ENCODE measurements around the gene RAB5IF.

RAB5IF gene

DNA sequence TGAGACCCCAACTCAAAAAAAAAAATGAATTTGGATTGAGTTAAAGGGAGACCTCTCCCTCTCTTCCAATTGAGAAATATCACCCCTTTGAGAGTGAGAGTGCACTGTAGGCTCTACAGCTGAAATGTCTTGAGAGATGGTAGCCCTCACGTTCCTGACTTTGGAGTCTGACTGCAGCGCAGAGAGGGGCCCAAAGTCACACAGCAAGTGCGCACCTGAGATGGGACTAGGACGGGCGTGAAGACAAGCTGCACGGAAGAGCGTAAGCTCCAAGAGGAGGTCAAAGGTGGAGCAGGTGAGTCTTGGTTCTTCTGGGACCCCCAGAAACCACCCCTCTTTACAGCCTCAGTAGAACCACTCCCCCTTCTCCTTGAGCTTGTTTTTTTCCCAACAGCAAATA is 39.8 kb downstream of the RAB5IF start:
- Histone ChIP-seq H3K9me3 (no peaks in the 10 kb centered on the region), H3K27me3 (ENCODE audit: low read depth) (no peaks in the 10 kb centered on the region), H3K36me3 (replicated peaks) (no peaks in the 10 kb centered on the region), H3K4me1 (peaks cover 7% of the 10 kb centered on the region), H3K4me3 (no peak overlapping the region)
- in situ Hi-C loops (cut with MboI; ENCODE audit: low sequenced_read_pairs), result no loop called here
- DNase-seq (ENCODE audit: low spot score in 2 of 2), result no peak

DNA sequence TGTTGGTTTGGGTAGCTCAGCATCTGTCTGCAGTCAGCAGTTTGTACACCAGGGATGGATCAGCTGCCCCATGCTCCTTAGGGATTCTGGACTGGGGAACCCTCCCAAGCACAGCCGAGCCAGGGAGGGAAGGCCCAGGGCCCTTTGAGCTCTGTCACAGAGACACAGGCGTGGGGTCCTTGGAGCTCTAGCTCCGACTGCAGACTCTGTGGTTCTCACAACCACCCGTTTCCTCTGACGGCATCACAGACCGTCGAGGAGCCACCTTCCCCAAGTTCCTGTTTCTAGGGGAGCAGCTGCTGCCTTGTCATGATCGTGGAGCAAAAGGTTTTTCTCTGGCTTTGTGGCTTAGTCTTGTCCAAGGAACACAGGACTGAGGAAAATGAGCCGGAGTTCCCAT is 40.4 kb downstream of the RAB5IF start, which contains the start of gene SLA2:
SLA2 (minus strand) TSS at position 199 of the 400 bp plus-strand sequence. CDS start 4,861 bp downstream, outside the sequence.
- no peak within 1 kb of the TSS for H3K4me3 ChIP-seq

DNA sequence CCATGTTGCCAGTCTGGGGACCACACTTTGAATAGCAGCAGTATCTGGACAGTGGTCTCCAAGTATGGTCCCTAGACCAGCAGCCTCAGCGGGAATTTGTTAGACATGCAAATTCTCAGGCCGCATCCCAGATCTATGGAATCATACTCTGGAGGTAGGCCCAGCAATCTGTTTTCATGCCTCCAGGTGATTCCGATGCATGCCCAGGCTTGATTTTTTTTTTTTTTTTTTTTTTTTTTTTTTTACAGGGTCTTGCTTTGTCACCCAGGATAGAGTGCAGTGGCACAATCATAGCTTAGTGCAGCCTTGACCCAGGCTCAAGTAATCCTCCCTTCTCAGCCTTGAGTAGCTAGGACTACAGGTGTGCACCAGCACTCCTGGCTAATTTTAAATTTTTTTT is 41.1 kb downstream of the RAB5IF start:
- H3K4me1 ChIP-seq, result peaks cover 7% of the 10 kb centered on the region
- H3K27me3 ChIP-seq (ENCODE audit: low read depth), result no peaks in the 10 kb centered on the region
- DNase-seq (ENCODE audit: low spot score in 2 of 2), result no peak
- peaks cover 3% of the 10 kb centered on the region; the same call in 1 of the 2 replicates for H3K36me3 ChIP-seq (replicated peaks)
- H3K4me3 ChIP-seq, result no peak overlapping the region
- in situ Hi-C loops (cut with MboI; ENCODE audit: low sequenced_read_pairs), result no loop called here
- H3K9me3 ChIP-seq, result no peaks in the 10 kb centered on the region

More for the DNA sequence above, 40.4 kb downstream of the RAB5IF start, which contains the start of gene SLA2:
- in situ Hi-C loops (cut with MboI; ENCODE audit: low sequenced_read_pairs), result no loop called here
- Histone ChIP-seq H3K9me3 (no peaks in the 10 kb centered on the region), H3K27me3 (ENCODE audit: low read depth) (no peaks in the 10 kb centered on the region), H3K4me1 (peaks cover 7% of the 10 kb centered on the region), H3K36me3 (replicated peaks) (no peaks in the 10 kb centered on the region)
- no peak for DNase-seq (ENCODE audit: low spot score in 2 of 2)

DNA sequence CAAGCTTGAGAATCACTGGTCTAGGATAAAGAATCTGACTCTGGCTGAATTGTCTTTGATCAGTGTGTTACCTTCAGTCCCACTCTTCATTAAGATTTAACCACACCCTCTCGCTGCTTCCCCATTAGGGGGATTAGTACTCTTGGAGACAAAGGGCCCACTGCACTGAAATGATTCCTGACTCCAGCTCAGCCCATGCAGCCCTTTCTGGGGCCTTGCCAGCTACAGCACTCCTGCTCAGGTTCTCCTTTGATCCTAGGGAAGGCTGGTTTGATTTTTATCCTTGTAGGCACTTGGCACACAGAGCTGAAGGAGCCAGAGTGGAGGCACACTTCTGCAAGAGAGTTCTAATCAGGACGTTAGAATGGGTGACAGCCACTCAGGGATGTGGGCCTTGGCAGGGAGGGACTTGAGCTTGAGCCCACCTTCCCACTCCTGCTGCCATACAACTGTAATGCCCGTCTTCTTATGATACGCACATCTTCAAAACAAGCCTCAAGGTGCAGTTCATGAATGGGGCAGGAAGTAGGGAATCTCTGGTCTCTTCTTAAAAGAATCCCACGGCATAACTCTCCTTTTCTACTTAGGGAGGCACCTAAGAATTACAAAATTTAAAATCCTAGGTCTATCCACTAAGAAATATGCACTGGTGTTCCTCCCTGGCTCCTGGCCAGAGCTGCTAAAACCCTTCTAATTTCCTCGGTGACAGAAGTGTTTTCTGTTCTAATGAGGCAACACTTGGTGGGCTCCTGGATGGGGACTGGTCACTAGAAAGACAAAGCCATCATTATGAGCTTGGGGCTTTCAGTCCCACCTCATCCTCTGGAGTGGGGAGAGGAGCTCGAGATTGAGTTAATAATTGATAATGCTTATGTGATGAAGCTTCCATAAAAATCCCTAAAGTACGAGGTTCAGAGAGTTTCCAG is 41.9 kb downstream of the RAB5IF start:
- in situ Hi-C loops (cut with MboI; ENCODE audit: low sequenced_read_pairs), result no loop called here
- H3K9me3 ChIP-seq, result no peaks in the 10 kb centered on the region
- H3K4me1 ChIP-seq, result peaks cover 7% of the 10 kb centered on the region
- DNase-seq (ENCODE audit: low spot score in 2 of 2), result peak; percentile 17 to 51
- no peak overlapping the region for H3K4me3 ChIP-seq
- H3K36me3 ChIP-seq (replicated peaks), result peaks cover 5% of the 10 kb centered on the region; the same call in 1 of the 2 replicates
- H3K27me3 ChIP-seq (ENCODE audit: low read depth), result no peaks in the 10 kb centered on the region

DNA sequence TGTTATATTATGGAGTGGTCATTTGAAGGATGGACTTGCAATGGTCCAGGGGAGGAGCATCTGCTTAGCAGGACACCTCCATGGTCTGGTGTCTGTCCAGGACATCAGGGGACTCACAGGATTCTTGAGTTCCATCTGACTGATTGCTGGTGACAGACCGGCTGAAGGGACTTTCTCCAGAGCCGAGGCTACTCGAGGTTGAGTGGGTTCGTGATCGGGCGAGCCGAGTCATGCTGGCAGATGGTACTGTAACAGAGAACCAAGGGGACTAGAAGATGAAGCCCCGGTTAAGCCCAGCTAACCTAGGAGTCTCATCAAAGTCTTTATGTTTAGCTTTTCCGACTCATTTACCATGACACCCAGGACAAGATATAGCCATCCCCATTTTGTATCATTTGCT is 47.9 kb downstream of the RAB5IF start:
- Histone ChIP-seq H3K36me3 (replicated peaks) (peaks cover 5% of the 10 kb centered on the region; the same call in 1 of the 2 replicates), H3K9me3 (no peaks in the 10 kb centered on the region), H3K4me1 (no peaks in the 10 kb centered on the region), H3K4me3 (no peak overlapping the region), H3K27me3 (ENCODE audit: low read depth) (no peaks in the 10 kb centered on the region)
- in situ Hi-C loops (cut with MboI; ENCODE audit: low sequenced_read_pairs), result no loop called here
- DNase-seq (ENCODE audit: low spot score in 2 of 2), result no peak

DNA sequence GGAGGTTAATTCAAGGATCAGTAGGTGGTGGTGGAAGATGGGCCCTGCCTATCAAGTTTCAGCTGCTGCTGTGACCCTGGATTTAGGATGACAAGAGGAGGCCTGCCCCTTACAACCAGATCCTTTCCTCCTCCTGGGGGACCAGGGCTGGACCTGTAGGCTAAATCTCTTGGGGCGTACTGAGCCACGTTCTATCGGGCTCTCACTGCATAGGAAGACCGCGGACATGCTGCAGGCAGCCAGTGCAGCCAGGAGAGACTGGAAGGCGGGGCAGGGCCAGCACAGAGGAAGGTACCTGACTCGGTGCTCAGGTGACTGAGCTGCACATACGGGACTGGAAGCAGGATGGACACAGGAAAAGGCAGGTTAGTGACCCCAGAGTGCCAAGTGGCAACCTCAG is 48.9 kb downstream of the RAB5IF start:
- Histone ChIP-seq H3K4me1 (no peaks in the 10 kb centered on the region), H3K27me3 (ENCODE audit: low read depth) (no peaks in the 10 kb centered on the region), H3K36me3 (replicated peaks) (peaks cover 5% of the 10 kb centered on the region; the same call in 1 of the 2 replicates), H3K9me3 (no peaks in the 10 kb centered on the region), H3K4me3 (no peak overlapping the region)
- in situ Hi-C loops (cut with MboI; ENCODE audit: low sequenced_read_pairs), result no loop called here
- DNase-seq (ENCODE audit: low spot score in 2 of 2), result no peak

DNA sequence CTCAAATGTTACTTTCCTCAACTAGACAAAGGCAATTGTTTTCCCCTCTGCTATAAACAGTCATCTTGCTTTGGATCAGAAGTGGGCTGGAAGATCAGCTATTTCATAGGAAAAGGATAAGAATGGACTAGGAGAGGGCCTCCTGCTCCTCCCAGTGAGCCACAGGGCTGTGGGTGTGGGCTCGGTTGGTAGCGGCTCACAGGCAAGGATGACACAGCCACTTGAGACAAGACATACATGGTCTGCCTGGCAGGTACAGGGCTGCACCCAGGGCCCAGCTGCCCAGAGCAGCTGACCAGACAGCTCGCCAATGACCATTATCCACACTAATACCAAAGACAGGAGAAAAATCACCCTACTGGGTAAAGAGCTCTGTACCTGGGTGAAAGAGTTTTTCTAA is 49.4 kb downstream of the RAB5IF start:
- Histone ChIP-seq H3K4me1 (no peaks in the 10 kb centered on the region), H3K9me3 (no peaks in the 10 kb centered on the region), H3K4me3 (no peak overlapping the region), H3K27me3 (ENCODE audit: low read depth) (no peaks in the 10 kb centered on the region), H3K36me3 (replicated peaks) (peaks cover 5% of the 10 kb centered on the region; the same call in 1 of the 2 replicates)
- DNase-seq (ENCODE audit: low spot score in 2 of 2), result no peak
- in situ Hi-C loops (cut with MboI; ENCODE audit: low sequenced_read_pairs), result no loop called here

DNA sequence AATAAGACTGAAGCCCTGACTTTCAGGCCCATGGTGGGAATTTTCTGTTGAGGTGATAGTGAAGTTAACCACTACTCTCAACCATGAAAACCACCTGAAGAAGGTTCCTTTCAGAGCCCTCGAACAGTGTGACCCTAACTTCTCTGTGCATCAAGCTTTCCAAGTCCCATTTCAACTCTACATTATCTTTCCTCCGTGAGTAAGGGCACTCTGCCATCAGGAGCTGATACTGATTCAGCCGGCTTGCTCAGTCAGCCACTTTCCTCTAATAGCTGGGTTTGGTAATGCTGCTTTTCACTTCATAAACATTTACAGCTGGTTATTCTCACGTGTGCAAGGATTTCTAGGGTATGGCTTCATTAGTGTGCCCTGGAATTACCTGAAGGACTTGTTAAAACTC is 51.2 kb downstream of the RAB5IF start:
- Histone ChIP-seq H3K4me1 (no peaks in the 10 kb centered on the region), H3K36me3 (replicated peaks) (peaks cover 4% of the 10 kb centered on the region; the same call in 1 of the 2 replicates), H3K27me3 (ENCODE audit: low read depth) (no peaks in the 10 kb centered on the region), H3K9me3 (no peaks in the 10 kb centered on the region), H3K4me3 (no peak overlapping the region)
- no peak for DNase-seq (ENCODE audit: low spot score in 2 of 2)
- in situ Hi-C loops (cut with MboI; ENCODE audit: low sequenced_read_pairs), result no loop called here

DNA sequence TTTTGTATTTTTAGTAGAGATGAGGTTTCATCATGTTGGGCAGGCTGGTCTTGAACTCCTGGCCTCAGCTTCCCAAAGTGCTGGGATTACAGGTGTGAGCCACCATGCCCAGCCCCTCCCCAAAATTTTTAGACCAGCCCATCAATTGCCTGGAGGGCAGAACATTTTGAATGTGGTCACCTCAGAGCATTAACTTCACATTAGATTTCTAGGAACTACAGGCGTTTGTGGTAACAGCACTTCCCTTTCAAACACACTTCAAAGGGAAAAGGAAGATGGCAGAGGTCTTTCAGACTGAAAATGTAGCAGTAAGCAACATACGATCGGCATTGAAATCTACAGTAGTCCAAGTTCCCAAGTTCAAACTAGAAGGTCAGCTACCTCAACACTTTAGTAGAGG is 52.7 kb downstream of the RAB5IF start:
- no peaks in the 10 kb centered on the region for H3K4me1 ChIP-seq
- DNase-seq (ENCODE audit: low spot score in 2 of 2), result no peak
- no peak overlapping the region for H3K4me3 ChIP-seq
- no peaks in the 10 kb centered on the region for H3K27me3 ChIP-seq (ENCODE audit: low read depth)
- in situ Hi-C loops (cut with MboI; ENCODE audit: low sequenced_read_pairs), result no loop called here
- H3K36me3 ChIP-seq (replicated peaks), result 0 out of 2 replicates have a peak, but pooled peaks cover 3% of the 10 kb centered on the region
- no peaks in the 10 kb centered on the region for H3K9me3 ChIP-seq

Measured in HAP-1 (cell line).